GM19467 (cell line): ENCODE measurements around the gene SLC35B3.
A peak's percentile ranks its signal among the peaks of the same experiment; 100 is the strongest.
"Not testable (repeated sequence)": the region's sequence is repeated elsewhere in the genome, so short reads cannot be mapped to it uniquely, and the experiment has no call there.

Source experiments
- ATAC-seq: cut with Tn5 transposase; IDR thresholded peaks from one replicate; pipeline ENCODE4 v1.9.1; 2021; ENCODE audit warnings: mild to moderate bottlenecking, moderate library complexity; ENCODE audit not compliant: unreplicated experiment

SLC35B3 gene

GRCh38 chr6:8435093-8435844, at the start of gene SLC35B3:
TSS of gene SLC35B3 (minus strand) at chr6:8435545.
- ATAC-seq = peak; percentile 98

DNA sequence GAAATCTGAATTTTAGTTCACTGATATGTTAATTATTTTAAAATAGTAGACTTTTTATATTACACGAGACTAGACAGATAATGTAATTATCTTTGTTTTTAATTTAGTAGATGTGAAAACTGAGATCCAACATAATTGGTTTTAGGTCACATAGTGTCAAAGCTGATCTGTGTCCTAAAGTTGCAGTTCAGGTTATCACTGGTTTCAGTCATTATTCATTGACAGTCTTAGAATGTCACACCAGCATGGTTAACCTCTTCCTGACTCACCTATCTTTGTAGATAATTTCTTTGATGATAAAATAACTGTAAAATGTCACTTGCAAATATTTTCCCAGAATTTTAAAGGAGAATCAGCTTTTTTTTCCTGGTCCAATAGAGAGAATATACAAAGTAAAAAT, 48.3 kb upstream of the SLC35B3 start:
- no peak for ATAC-seq

GRCh38 chr6:8481727-8482126, 46.4 kb upstream of the SLC35B3 start:
- no peak for ATAC-seq

DNA sequence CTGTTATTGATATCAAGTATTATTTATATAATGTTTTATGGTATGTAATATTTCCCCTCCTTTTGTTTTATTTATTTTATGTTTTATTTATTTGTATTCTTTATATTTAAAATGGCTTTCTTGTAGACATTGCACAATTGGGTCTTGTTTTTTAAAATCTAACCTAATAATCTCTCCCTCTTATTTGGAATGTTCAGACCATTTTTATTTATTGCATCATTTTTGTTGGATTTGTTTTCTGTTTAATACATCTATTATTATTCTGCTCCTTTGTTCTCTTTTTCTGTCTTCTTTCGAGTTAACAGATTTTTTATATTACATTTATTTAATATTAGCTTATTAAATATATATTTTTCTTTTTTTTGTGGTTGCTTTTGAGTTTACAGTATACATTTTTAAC, 43.1 kb upstream of the SLC35B3 start:
- ATAC-seq = no peak

DNA sequence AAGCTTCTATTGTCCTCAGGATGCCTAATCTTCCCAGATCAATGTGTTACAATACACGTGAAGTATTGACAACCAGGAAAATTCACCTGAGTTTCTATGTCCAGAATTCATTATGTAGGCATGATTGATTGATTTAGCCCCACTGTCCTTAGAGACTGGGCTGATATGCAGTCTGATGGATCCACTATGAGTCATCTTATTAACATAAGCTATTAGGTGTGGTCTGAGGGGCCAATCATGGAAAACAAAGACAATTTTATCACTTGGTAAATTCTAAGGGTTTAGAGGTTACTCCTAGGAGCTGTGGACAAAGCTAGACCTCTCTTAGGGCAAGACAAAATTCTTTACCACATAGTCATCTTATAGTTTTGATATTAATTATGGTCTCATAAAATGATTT, 41.3 kb upstream of the SLC35B3 start:
- ATAC-seq = no peak

DNA sequence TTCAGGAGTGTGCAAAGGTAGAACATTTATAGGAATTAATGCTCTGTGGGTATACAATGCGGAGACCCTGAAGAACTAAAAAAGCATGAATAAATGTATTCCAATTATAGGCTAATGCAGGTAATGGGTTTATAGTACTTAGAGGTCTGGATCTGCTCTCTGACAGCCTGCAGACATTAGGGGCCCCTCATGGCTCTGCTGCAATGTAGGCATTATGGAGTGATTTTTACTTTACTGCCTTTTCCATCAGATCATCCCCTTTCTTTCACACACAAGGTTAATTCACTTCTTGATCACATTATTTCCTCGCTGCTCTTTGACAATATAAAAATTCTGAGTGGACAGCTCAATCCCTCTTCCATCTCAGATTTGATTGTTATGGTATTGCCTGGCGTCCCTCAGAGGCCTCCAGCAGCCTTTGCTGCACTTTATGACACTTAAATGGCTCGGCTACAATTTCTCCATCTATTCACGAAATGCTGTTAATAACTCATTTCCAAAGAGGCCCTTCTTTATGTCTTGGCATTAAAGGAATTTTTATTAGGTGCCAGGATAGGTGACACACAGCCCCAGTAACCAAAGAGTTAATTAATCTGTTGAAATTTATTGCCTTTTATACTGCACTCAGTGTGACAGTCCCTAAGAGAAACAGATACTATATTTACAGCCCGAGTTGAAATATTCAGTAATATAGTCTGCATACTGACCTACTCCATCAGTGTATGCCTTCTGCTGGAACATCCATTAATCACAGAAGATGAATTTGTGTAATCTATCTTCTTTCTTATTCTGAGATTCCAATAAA, 33.4 kb upstream of the SLC35B3 start:
- no peak for ATAC-seq

GRCh38 chr6:8462694-8463093, 27.3 kb upstream of the SLC35B3 start:
- ATAC-seq = no peak

- no peak for ATAC-seq
Measured at GRCh38 chr6:8462169-8462568, 26.8 kb upstream of the SLC35B3 start.

DNA sequence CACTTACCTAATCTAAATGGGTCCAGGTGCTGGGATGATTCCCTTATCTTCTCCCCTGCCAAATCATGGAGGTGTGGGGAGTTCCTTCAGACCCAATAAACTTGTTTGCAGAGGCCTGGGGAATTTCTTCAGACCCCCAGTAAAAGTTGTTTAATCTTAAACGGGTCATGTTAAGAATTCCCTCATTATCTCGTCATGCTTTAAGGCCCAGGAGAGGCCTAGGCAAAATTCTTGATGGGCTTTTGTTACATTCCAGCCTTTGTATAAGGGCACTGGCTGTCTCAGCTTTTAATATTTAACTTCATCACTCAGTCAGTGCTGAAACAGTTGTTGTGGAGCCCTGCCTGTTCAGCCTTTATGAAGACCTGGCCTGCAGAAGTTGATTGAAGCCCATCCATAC, 11.0 kb upstream of the SLC35B3 start:
- ATAC-seq = no peak

DNA sequence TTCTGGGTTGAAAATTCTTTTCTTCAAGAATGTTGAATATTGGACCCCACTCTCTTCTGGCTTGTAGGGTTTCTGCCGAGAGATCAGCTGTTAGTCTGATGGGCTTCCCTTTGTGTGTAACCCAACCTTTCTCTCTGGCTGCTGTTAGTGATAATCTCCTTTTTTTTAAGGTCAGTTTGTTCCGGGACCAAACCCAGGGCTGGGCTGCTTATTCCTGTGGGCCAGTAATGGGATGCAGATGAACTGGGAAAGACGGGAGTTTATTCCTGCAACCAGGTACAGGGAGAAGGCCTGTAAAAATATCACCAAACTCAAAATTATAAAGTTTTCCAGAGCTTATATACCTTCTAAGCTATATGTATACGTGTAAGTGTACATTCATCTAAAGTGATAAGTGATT, 10.6 kb upstream of the SLC35B3 start:
- not testable (repeated sequence) for ATAC-seq

GRCh38 chr6:8442150-8442549, 6.8 kb upstream of the SLC35B3 start:
- ATAC-seq = no peak

GRCh38 chr6:8441452-8441851, 6.1 kb upstream of the SLC35B3 start:
- ATAC-seq = no peak

DNA sequence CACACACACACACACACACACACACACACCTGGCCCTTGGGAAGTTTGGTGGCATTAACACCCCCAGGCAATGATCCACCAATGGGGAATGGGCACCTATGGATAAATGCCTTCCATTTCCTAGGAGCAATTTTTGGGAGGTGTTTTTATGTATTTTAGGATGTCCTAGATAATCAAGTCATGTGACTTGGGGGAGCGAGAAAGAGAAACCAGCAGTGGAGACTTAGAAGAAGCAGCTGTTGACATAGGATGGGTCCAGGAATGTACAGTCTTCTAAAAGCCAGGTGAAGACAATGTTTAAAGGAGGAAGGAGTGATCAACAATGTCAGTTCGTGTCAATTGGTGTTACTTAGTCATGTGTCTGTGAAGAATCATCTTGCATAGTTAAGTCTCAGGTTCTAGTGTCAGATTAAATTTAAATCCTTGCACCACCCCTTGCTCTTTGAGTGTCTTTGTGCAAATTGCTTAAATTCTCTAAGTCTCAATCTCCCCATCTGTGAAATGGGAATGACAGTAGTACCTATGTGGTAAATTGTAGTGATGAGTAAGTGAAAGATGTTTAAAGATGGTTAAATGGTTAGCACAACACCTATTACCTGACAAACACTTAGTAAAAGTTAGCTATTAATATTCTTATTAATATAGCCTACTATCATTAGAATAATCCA, 4.4 kb upstream of the SLC35B3 start:
- ATAC-seq = no peak

DNA sequence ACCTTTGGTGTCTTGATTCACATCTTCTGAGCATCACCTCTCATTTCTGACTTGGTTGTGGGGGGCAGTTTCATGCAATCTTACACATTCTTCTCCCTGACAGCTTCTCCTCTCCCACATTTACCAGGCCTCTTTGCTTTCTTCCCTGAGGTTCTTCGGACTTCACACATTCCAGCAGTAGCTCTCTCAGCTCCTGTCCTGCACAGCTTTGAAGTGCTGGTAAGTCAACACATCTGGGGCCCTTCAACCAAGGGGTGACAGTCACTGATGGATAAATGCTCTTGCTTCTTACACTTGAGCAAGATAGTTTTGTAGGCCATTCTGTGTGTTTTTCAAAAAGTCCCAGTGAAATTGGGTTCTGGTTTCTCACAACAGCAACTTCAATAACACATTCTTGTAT, 2.5 kb upstream of the SLC35B3 start:
- ATAC-seq = no peak

DNA sequence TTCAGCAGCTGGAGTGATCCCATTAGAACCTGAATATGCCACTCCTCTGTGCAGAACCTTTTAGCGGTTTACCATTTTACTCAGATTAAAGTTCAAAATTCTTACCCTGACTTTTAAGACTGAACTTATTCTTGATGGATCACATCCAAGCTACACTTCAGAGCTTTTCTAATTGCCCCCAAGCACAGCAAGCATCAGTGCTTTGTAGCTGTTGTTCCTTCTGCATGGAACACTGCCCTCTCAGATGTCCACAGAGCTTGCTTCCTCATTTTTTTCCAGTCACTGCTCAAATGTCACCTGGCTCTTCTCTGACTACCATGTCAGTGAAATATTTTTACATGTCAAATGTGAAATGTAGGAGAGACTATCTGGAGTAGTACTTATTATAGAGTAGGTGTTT, 1.6 kb upstream of the SLC35B3 start:
- no peak for ATAC-seq

- ATAC-seq = no peak
Measured at GRCh38 chr6:8435845-8436168, 462 bp upstream of the SLC35B3 start.

GRCh38 chr6:8434727-8435092, 635 bp downstream of the SLC35B3 start:
- peak; percentile 14 for ATAC-seq

DNA sequence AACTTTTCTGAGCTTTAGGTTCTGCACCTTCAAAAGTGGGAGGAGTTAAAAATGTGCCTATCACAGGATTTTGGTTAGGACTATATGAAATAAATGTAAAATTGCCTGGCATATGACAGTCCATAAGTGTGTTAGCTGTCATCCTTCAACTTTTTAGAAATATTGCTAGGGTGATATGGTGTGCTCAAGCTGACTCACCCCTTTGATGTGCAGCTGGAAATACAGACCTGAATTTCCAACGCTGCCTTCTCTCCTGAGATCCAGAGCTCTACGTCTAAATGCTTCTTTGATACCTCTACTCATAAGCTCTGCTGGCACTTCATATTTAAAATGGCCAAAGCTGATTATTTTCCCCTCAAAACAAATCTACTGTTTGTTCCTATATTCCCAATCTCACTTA, 2.7 kb downstream of the SLC35B3 start:
- ATAC-seq = no peak

DNA sequence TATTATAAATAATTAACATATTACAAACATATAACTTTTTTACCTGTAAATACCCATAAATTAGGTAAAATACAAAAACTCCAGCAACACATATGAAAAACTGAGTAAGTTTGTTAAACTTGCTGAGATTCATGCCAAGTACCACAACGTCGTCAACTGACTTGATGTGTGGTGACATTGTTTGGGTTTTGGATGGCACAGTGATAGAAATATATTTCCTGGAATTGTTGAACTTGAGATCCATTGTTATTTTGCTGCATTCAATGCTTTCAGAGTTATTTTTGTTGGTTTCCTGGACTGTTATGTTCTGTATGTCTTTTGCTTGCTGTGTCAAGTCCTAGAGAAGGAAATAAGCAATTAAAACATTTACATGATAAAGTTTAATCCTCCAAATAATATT, 5.5 kb downstream of the SLC35B3 start:
- no peak for ATAC-seq

DNA sequence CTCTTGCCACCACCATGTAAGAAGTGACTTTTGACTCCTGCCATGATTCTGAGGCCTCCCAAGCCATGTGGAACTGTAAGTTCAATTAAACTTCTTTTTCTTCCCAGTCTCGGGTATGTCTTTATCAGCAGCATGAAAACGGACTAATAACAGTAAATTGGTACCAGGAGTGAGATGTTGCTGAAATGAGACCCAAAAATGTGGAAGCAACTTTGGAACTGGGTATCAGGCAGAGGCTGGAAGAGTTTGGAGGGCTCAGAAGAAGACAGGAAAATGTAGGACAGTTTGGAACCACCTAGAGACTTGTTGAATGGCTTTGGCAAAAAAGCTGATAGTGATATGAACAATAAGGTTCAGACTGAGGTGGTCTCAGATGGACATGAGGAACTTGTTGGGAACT, 8.8 kb downstream of the SLC35B3 start:
- not testable (repeated sequence) for ATAC-seq

DNA sequence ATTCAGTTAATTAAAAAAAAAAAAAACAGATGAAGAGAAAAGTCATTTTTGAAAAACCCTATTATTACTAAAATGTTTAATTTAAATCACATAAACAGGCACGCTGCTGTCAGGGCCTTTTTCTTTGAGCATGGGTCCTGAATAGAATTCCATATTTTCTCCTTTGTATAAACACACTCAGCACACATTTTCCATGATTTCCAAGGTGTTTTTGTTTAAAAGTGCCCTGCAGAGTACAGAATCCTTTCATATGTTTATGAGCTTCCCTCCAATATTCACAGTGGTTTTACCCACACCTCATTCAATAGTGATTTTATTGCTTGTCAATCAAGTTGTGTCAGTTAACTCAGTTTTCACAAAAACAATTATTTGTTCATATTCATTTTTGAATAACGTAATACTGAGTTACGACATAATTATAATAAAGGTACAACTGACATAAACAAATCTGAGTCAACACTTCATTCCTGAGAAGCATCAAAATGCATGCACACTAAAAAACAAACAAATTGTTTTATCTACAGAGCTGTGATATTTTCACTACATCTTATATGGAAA, 15.2 kb downstream of the SLC35B3 start:
- no peak for ATAC-seq

DNA sequence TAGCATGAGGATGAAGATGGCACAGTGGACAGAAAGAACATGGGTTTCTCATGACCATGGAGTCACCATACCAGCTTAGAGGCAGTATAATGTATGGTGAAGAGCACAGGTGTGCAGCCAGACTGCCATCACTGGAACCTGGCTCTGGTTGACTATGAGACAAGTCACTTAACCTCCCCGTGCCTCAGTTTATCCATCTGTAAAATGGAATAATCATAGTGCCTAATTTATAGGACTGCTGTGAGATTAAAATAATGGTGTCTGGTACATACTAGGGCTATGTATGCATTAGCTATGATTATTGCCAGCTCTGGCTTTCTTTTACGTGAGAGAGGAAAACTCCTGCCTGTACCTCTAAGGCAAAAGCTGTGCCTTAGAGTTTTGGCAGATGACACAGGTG, 19.4 kb downstream of the SLC35B3 start:
- ATAC-seq = no peak
